Natural killer cell treated with Interleukin-12 subunit alpha and Interleukin-12 subunit beta and Interleukin-15 and Interleukin-18, amount 100 ng/mL, for 72 hours (primary cell): ENCODE data around the gene TAF5. TPM values are rescaled to one million over a fixed set of nuclear protein-coding genes. Genes with fewer than 3 reads are reported as not detected.
"Not testable (repeated sequence)": the region's sequence is repeated elsewhere in the genome, so short reads cannot be mapped to it uniquely, and the experiment has no call there.

Experiments used
- ATAC-seq, 2 donors: fragments of 150-1000 bp; cut with Tn5 transposase in 1 of 2; sonication (Bioruptor Pico), chemical (Tn5 transposase) in 1 of 2; 2 replicates each; pipeline ENCODE4 v1.10.0; 2021
- DNase-seq: peaks from one replicate; pipeline ENCODE4 v3.0.0; 2022; ENCODE audit warnings: low spot score
- H3K27ac Mint-ChIP-seq, 2 donors: 1 replicate in 1 of 2; 2 replicates in 1 of 2; pipeline ENCODE4 v1.8.0; 2022; ENCODE audit warnings: mixed read lengths in 2 of 2, mild to moderate bottlenecking in 1 of 2, moderate library complexity in 1 of 2
- H3K27me3 Mint-ChIP-seq, 2 donors: 1 replicate in 1 of 2; 2 replicates in 1 of 2; pipeline ENCODE4 v1.8.0; 2022; ENCODE audit warnings: mixed read lengths in 2 of 2
- H3K36me3 Mint-ChIP-seq: one replicate; pipeline ENCODE4 v1.8.0; 2022; ENCODE audit warnings: mixed read lengths
- H3K4me1 Mint-ChIP-seq, 2 donors: 1 replicate in 1 of 2; 2 replicates in 1 of 2; pipeline ENCODE4 v1.8.0; 2022; ENCODE audit warnings: low read depth in 2 of 2, mixed read lengths in 2 of 2, mild to moderate bottlenecking in 1 of 2
- H3K4me3 Mint-ChIP-seq: one replicate; pipeline ENCODE4 v1.8.0; 2022; ENCODE audit warnings: mixed read lengths
- H3K9me3 Mint-ChIP-seq: 2 replicates; pipeline ENCODE4 v1.8.0; 2022; ENCODE audit warnings: mixed read lengths
- total RNA-seq, 2 donors: library from RNA; stranded (reverse); gene quantifications; one replicate each; pipeline ENCODE4 v1.2.3, GENCODE V29; 2022

The TAF5 gene
- total RNA-seq: 10 to 100 TPM in 1 of 2 donors, 1 to 10 TPM in 1; 8.3 to 11.3 TPM

DNA sequence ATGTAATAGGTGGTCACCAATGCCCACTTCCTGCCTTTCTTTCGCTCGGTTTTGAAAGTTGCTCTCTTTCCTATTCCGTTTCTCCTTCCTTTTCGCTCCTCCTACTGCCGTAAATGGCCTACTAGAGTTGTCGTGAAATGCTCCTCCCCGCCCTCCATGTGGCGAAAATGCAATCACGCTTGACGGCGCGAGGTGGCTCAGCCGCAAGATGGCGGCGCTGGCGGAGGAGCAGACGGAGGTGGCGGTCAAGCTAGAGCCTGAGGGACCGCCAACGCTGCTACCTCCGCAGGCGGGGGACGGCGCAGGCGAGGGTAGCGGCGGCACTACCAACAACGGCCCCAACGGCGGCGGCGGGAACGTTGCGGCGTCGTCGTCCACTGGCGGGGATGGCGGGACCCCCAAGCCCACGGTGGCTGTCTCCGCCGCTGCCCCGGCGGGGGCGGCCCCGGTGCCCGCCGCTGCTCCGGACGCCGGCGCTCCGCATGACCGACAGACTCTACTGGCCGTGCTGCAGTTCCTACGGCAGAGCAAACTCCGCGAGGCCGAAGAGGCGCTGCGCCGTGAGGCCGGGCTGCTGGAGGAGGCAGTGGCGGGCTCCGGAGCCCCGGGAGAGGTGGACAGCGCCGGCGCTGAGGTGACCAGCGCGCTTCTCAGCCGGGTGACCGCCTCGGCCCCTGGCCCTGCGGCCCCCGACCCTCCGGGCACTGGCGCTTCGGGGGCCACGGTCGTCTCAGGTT lies at the start of gene TAF5:
TSS of gene TAF5 (plus strand) at position 195 of the 737 bp plus-strand sequence. CDS start at position 209, 14 bp downstream.
- peak; percentile 93 for DNase-seq
- ATAC-seq: peak; percentile 83 to 88

DNA sequence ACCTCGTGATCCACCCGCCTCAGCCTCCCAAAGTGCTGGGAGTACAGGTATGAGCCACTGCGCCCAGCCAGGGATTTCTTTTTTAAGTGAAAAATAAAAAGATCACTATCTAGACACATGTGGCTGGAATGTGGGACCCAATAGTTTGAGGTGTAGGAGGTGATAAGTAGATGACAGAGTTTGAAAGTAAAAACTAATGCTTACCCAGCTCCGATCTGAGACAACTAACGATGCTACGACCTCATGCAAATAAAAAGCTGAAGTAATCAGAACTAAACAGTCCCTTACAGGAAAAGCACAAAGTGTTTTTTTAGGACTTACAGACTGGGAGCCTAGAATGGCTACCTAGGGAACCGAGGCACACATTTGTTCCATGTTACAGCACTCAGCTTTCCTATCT lies 39.9 kb upstream of the TAF5 start:
- H3K27me3 Mint-ChIP-seq: no peaks in the 10 kb centered on the region
- no peak overlapping the region for H3K4me3 Mint-ChIP-seq
- H3K9me3 Mint-ChIP-seq: no peaks in the 10 kb centered on the region
- H3K4me1 Mint-ChIP-seq: no peaks in the 10 kb centered on the region
- no peak for DNase-seq
- H3K27ac Mint-ChIP-seq: no peak overlapping the region
- ATAC-seq: no peak
- H3K36me3 Mint-ChIP-seq: peaks cover 6% of the 10 kb centered on the region

More for the DNA sequence above, at the start of gene TAF5:
- Mint-ChIP-seq H3K4me1 (peaks cover 9 to 12% of the 10 kb centered on the region in 2 donors), H3K27ac (peak within 1 kb of the TSS; percentile 86 to 96), H3K36me3 (no peaks in the 10 kb centered on the region), H3K4me3 (peak within 1 kb of the TSS; percentile 91), H3K9me3 (no peaks in the 10 kb centered on the region), H3K27me3 (no peaks in the 10 kb centered on the region)

DNA sequence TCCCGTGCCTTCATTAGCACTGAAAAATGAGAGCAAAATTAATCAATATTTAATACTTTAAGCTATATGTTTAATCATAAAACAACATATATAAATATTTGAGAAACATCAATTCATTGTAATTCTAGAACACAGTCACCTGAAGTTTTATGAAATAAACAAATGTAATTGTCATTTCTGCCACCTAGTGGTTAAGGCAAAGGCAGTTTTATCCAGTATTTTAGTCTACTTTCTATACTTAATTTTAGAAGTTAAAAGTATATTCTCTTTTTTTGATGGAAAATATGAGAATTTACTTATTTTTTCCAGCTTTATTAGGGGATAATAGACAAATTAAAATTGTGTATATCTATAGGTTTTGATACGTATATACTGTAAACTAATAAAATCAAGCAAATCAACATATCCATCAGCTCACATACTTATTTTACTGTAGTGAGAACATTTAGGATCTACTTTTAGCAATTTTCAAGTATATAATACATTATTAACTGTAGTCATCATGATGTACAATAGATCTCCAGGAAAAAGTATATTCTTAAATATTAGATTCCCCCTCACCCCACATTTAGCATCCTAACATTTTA lies 33.7 kb upstream of the TAF5 start:
- ATAC-seq: no peak
- H3K36me3 Mint-ChIP-seq: peaks cover 11% of the 10 kb centered on the region
- no peaks in the 10 kb centered on the region for H3K27me3 Mint-ChIP-seq
- no peak overlapping the region for H3K27ac Mint-ChIP-seq
- H3K4me1 Mint-ChIP-seq: no peaks in the 10 kb centered on the region
- no peak for DNase-seq
- H3K9me3 Mint-ChIP-seq: no peaks in the 10 kb centered on the region
- H3K4me3 Mint-ChIP-seq: no peak overlapping the region

DNA sequence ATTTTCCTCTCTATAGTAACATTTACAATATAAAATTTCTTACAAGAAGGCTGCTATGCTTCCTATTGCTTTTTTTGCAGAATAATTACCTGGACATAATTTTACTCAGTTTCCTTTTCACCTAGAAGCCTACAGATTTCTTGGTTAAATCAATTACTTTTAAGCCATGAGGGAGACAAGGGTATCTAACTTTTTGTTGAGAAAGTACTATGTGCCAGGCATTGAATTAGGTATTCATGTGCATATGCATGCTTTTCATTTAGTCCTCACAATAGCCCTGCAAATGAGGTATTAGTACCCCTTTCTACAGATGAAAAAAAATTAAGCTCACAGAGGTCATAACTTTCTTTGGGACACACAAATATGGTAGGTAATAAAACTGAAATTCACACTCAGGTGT lies 33.2 kb upstream of the TAF5 start:
- peaks cover 11% of the 10 kb centered on the region for H3K36me3 Mint-ChIP-seq
- no peaks in the 10 kb centered on the region for H3K9me3 Mint-ChIP-seq
- DNase-seq: no peak
- H3K27me3 Mint-ChIP-seq: no peaks in the 10 kb centered on the region
- no peaks in the 10 kb centered on the region for H3K4me1 Mint-ChIP-seq
- H3K4me3 Mint-ChIP-seq: no peak overlapping the region
- H3K27ac Mint-ChIP-seq: no peak overlapping the region
- ATAC-seq: no peak

DNA sequence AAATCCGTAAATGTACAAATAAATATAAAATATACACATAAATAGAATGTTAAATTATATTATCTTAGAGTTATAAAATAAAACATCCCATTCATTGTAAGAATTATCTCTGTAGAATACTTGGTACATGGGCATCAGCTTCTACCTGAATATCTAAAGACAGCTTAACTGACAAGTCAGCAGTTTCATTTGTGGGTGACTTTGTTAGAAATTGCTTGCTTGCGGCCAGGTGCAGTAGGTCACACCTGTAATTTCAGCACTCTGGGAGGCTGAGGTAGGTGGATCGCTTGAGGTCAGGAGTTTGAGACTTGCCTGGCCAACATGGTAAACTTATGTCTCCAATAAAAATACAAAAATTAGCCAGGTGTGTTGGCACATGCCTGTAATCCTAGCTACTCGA lies 31.4 kb upstream of the TAF5 start:
- Mint-ChIP-seq H3K4me1 (no peaks in the 10 kb centered on the region), H3K9me3 (no peaks in the 10 kb centered on the region), H3K27me3 (no peaks in the 10 kb centered on the region), H3K36me3 (peaks cover 11% of the 10 kb centered on the region), H3K4me3 (no peak overlapping the region), H3K27ac (no peak overlapping the region)
- ATAC-seq (no peak), DNase-seq (no peak)

DNA sequence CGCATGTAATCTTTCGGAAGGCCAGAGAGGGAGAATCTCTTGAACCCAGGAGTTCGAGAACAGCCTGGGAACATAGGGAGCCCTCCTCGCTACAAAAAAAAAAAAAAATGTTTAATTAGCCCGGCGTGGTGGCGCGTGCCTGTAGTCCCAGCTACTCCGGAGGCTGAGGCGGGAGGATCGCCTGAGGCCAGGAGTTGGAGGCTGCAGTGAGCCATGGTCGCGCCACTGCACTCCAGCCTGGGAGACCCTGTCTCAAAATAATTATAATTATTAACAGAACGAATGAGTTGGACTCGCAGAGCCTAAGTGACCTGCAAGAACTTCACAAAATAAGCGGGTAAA lies 17.6 kb upstream of the TAF5 start:
- Mint-ChIP-seq H3K4me3 (peak overlapping the region; percentile 89), H3K27me3 (no peaks in the 10 kb centered on the region), H3K36me3 (no peaks in the 10 kb centered on the region), H3K9me3 (no peaks in the 10 kb centered on the region), H3K4me1 (peaks cover 0 to 2% of the 10 kb centered on the region in 2 donors), H3K27ac (peak overlapping the region; percentile 64 to 80)
- ATAC-seq (no peak), DNase-seq (no peak)

DNA sequence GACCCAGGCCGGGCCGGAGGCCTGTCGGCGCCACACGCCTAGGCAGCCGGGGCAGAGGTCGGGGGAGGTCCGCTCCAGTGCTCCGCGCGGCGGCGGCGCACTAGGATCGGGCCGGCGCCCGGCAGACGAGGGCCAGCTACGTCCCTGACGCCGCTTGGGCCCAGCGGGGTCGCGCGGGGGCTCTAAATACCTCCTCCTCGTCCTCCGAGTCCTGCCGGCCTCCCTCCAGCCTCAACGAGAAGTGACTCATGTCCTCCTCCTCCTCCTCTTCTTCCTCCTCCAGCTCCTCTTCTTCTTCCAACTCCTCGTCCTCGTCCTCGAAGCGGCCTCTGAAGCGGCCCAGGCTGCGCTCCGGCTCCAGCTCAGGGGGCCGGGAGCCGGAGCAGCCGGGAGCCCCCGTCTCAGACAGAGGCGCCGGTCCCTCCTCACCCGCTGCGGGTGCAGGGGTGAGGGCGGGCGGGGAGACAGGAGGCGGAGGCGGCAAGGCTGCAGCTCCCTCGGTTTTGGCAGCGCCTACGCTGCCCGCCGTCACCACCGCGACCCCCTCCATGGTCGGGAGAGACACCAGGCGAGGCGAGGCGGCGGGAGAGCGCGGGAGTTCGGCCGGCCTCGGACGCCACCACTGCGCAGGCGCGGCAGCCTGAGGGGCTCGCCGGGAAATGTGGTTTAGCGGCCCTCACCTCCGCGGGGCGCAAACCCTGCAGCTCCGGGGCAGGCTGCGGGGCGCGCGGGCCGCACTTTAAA lies 17.1 kb upstream of the TAF5 start, which contains the start of gene PCGF6:
TSS of gene PCGF6 (minus strand) at position 624 of the 744 bp plus-strand sequence. CDS start at position 550, 74 bp downstream.
- peak; percentile 94 for ATAC-seq
- peaks cover 0 to 2% of the 10 kb centered on the region in 2 donors for H3K4me1 Mint-ChIP-seq
- H3K36me3 Mint-ChIP-seq: no peaks in the 10 kb centered on the region
- DNase-seq: peak; percentile 90
- H3K4me3 Mint-ChIP-seq: peak within 1 kb of the TSS; percentile 89
- H3K27me3 Mint-ChIP-seq: no peaks in the 10 kb centered on the region
- H3K9me3 Mint-ChIP-seq: no peaks in the 10 kb centered on the region
- H3K27ac Mint-ChIP-seq: peak within 1 kb of the TSS; percentile 64 to 80

DNA sequence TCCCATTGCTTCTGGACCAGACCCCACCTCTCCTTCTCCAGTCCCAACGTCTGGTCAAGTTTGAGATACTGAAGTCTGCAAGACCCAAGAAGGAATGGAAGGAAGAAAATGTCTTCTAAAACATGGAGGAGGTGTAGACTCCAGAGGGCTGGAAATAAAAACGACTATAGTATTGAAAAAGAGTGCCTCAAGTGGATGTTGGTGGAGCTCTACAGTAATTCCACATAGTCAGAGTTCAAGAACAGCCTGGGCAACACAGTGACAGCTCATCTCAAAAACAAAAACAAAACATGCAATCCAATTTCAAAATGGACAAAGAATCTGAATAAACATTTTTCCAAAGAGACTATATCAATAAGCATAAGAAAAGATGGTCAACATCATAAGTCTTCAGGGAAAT lies 14.5 kb upstream of the TAF5 start:
- H3K4me1 Mint-ChIP-seq: peaks cover 0 to 2% of the 10 kb centered on the region in 2 donors
- ATAC-seq (no peak), DNase-seq (no peak)
- no peak overlapping the region for H3K4me3 Mint-ChIP-seq
- no peaks in the 10 kb centered on the region for H3K36me3 Mint-ChIP-seq
- no peak overlapping the region for H3K27ac Mint-ChIP-seq
- H3K27me3 Mint-ChIP-seq: no peaks in the 10 kb centered on the region
- H3K9me3 Mint-ChIP-seq: no peaks in the 10 kb centered on the region

DNA sequence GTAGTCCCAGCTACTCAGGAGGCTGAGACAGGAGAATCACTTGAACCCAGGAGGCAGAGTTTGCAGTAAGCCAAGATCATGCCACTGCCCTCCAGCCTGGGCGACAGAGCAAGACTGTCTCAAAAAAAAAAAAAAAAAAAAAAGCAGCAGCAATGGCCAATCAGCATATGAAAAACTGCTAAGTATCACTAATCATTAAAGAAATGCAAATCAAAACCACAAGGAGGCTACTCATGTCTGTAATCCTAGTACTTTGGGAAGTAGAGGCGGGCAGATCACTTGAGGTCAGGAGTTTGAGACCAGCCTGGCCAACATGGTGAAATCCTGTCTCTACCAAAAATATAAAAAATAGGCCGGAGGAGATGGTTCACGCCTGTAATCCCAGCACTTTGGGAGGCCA lies 13.2 kb upstream of the TAF5 start:
- not testable (repeated sequence) for H3K27ac Mint-ChIP-seq, H3K36me3 Mint-ChIP-seq, H3K4me3 Mint-ChIP-seq, ATAC-seq, H3K27me3 Mint-ChIP-seq, DNase-seq, H3K4me1 Mint-ChIP-seq, H3K9me3 Mint-ChIP-seq

DNA sequence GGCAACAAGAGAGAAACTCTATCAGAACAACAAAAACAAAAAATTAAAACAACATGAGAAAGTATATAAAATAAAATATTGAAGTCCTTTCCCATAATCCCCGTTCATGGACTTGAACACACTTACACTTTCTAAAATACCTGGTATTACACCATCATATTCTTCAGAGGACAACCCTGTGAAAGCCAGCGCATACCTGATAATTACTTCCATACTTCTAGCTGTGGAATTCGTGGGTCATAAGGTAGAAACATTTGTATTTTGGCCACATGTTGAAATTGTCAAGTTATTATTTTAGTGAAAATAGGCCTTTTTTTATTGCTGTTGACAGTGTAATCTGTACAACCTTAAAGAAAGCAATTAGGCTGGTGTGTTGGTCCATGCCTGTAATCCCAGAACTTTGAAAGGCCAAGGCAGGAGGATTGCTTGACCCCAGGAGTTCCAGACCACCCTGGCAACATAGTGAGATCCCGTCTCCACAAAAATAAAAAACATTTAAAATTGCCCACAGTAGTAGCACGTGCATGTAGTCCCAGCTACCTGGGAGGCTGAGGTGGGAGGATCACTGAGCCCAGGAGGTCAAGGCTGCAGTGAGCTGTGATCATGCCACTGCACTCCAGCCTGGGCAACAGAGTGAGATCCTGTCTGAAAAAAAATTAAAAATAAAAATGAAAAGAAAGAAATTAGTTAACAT lies 11.7 kb upstream of the TAF5 start:
- Mint-ChIP-seq H3K27me3 (no peaks in the 10 kb centered on the region), H3K4me3 (no peak overlapping the region), H3K27ac (no peak overlapping the region), H3K36me3 (no peaks in the 10 kb centered on the region), H3K9me3 (no peaks in the 10 kb centered on the region), H3K4me1 (no peaks in the 10 kb centered on the region)
- no peak for ATAC-seq
- DNase-seq: no peak

DNA sequence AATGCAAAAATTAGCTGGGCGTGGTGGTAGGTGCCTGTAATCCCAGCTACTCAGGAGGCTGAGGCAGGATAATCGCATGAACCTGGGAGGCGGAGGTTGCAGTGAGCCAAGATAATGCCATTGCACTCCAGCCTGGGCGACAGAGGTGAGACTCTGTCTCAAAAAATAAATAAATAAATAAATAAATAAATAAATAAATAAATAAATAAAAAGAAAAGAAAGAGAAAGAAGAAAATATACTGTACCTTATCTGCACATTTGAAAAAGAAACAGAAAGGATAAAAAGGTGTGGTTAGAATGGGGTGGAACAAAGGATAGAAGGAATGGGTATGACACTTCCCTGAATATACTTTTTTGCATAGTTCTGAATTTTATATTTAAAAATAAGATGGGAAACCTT lies 8.3 kb upstream of the TAF5 start:
- not testable (repeated sequence) for H3K27me3 Mint-ChIP-seq, H3K4me1 Mint-ChIP-seq, DNase-seq, H3K4me3 Mint-ChIP-seq, H3K27ac Mint-ChIP-seq, H3K9me3 Mint-ChIP-seq, H3K36me3 Mint-ChIP-seq, ATAC-seq

DNA sequence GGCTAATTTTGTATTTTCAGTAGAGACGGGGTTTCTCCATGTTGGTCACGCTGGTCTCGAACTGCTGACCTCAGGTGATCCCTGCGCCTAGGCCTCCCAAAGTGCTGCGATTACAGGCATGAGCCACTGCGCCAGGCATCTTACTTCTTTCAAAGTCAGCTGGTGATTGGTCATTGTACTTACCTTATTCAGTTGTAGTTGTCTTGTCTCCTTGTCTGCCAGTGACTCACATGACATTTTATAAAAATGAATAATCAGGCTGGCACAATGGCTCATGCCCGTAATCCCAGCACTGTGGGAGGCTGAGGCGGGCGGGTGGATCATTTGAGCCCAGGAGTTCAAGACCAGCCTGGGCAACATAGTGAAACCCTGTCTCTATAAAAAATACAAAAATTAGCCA lies 7.0 kb upstream of the TAF5 start:
- H3K27ac Mint-ChIP-seq, H3K4me3 Mint-ChIP-seq, DNase-seq, ATAC-seq, H3K27me3 Mint-ChIP-seq, H3K9me3 Mint-ChIP-seq, H3K36me3 Mint-ChIP-seq, H3K4me1 Mint-ChIP-seq: not testable (repeated sequence)

DNA sequence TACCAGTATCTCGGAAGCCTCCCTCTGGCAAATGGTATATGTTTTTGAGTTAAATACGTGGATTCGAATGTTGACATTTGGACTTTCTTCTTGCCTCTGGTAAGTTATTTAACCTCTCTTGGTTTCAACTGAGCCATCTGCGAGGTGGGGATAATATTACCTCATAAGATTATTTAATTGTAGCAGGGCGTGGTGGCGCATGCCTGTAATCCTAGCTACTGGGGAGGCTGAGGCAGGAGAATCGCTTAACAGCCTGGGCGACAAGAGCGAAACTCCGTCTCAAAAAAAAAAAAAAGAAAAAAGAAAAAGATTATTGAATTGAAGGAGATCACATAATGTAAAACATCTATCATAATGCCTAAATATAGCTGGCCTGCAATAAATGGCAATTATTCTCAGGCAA lies 396 bp upstream of the TAF5 start:
- no peaks in the 10 kb centered on the region for H3K36me3 Mint-ChIP-seq
- H3K27ac Mint-ChIP-seq: peak overlapping the region; percentile 86 to 96
- peak overlapping the region; percentile 91 for H3K4me3 Mint-ChIP-seq
- ATAC-seq (no peak), DNase-seq (no peak)
- H3K27me3 Mint-ChIP-seq: no peaks in the 10 kb centered on the region
- no peaks in the 10 kb centered on the region for H3K9me3 Mint-ChIP-seq
- H3K4me1 Mint-ChIP-seq: peaks cover 9 to 12% of the 10 kb centered on the region in 2 donors
